Caco-2 (cell line): ENCODE measurements around the gene TPST2. TPM values are rescaled to one million over a fixed set of nuclear protein-coding genes. Genes with fewer than 3 reads are reported as not detected.
A peak's percentile ranks its signal among the peaks of the same experiment; 100 is the strongest.

ENCODE experiments used
- BruUV-seq: library from RNA; stranded (reverse); fragments of 400-500 nt; replicated peaks from 2 replicates; lab custom pipeline; 2021; lab: Mats Ljungman, UMichigan
- CTCF ChIA-PET: fragments of 300-600 bp; sonication (Branson Sonifier 250); formaldehyde crosslinking; loops from one replicate; lab custom pipeline; 2022; ENCODE audit warnings: antibody characterized with exemption; lab: Charles Lee
- POLR2A ChIA-PET: fragments of 300-600 bp; sonication (Branson Sonifier 250); formaldehyde crosslinking; loops from one replicate; lab custom pipeline; 2022; ENCODE audit warnings: antibody characterized with exemption; lab: Charles Lee
- DNase-seq, 2 experiments: peaks; one replicate each; pipeline versions ENCODE4 v3.0.0 to v3.0.0-alpha.2; 2020 to 2022
- H3K27me3 ChIP-seq: replicated peaks from 2 replicates; pipeline ENCODE4 v1.6.0; 2011; ENCODE audit warnings: low read length; ENCODE audit not compliant: control insufficient read depth, insufficient read depth
- H3K36me3 ChIP-seq: 2 replicates; pipeline ENCODE4 v1.5.1; 2011; ENCODE audit warnings: low read length; ENCODE audit not compliant: control insufficient read depth, insufficient read depth
- H3K4me1 ChIP-seq: fragments of 250-450 bp; sonication (Bioruptor Pico); 2 replicates; pipeline ENCODE4 v1.5.1; 2020; ENCODE audit warnings: mild to moderate bottlenecking
- H3K4me3 ChIP-seq: 2 replicates; pipeline ENCODE4 v1.5.1; 2011; ENCODE audit warnings: low read depth, mild to moderate bottlenecking, control low read depth, low read length
- H3K9me3 ChIP-seq: fragments of 250-450 bp; sonication (Bioruptor Pico); 2 replicates; pipeline ENCODE4 v1.5.1; 2020; ENCODE audit warnings: mild to moderate bottlenecking, moderate library complexity
- H3K27ac Mint-ChIP-seq: one replicate; pipeline ENCODE4 v1.8.0; 2022; ENCODE audit warnings: mixed read lengths; ENCODE audit not compliant: unreplicated experiment
- H3K27me3 Mint-ChIP-seq: one replicate; pipeline ENCODE4 v1.8.0; 2022; ENCODE audit warnings: mixed read lengths; ENCODE audit not compliant: insufficient read depth, unreplicated experiment
- H3K36me3 Mint-ChIP-seq: one replicate; pipeline ENCODE4 v1.8.0; 2022; ENCODE audit warnings: mild to moderate bottlenecking, mixed read lengths; ENCODE audit not compliant: insufficient read depth, unreplicated experiment
- H3K4me1 Mint-ChIP-seq: one replicate; pipeline ENCODE4 v1.8.0; 2022; ENCODE audit warnings: low read depth, mixed read lengths; ENCODE audit not compliant: unreplicated experiment
- H3K4me3 Mint-ChIP-seq: one replicate; pipeline ENCODE4 v1.8.0; 2022; ENCODE audit warnings: mild to moderate bottlenecking, moderate library complexity, mixed read lengths; ENCODE audit not compliant: unreplicated experiment
- H3K9me3 Mint-ChIP-seq: one replicate; pipeline ENCODE4 v1.8.0; 2022; ENCODE audit warnings: mixed read lengths; ENCODE audit not compliant: unreplicated experiment
- intact Hi-C: fragments of 100-400 bp; cut with micrococcal nuclease; formaldehyde crosslinking; loops from one replicate; pipeline ENCODE4 v1.10.0; 2022; ENCODE audit not compliant: unreplicated experiment
- total RNA-seq: library from RNA; stranded (reverse); gene quantifications from 2 replicates; pipeline ENCODE4 v1.2.3, GENCODE V29; 2022
- TF ChIP-seq, protein P1 (sequence below), 2 experiments: fragments of 200-600 bp in 1 of 2; IDR thresholded peaks; 1 replicate in 1 of 2; 2 replicates in 1 of 2; pipeline versions ENCODE4 v1.5.1 to v1.8.0; 2011 to 2022; ENCODE audit warnings: antibody characterized with exemption in 1 of 2, control low read depth in 1 of 2, inconsistent platforms in 1 of 2, low read depth in 1 of 2, low read length in 1 of 2, mild to moderate bottlenecking in 1 of 2, moderate library complexity in 1 of 2; ENCODE audit not compliant: insufficient read depth in 1 of 2, severe bottlenecking in 1 of 2, unreplicated experiment in 1 of 2

TPST2 gene
- total RNA-seq, 1 experiment from 2014 or later, result 9.5 TPM

DNA sequence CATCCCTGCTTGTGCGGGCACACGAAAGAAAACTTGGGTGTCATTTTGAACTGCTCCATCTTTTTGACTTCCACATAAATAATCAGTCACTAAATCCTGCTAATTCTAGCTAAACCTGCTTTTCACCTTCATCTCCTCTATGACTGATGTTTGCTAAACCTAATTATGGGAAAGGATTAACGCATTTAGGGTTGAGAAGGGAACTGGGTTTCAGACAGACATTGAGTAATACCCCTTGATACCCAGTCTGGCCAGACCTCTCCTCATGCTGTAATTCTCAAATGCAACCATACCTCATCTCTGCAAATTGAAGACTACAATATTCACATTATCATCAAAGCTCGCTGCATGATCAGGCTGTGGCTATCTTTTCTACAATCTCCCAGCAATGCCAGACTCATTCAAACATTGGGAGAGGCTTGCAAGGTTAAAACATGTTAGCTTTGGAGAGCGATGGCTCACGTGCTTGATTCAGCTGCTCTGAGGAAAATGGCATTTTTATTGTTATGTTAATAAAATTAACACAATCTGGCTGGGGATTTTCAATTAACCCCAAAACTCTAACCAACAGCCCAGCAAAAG, 108.7 kb downstream of the TPST2 start:
- intact Hi-C loops, result no loop called here
- POLR2A ChIA-PET, result no interaction called here

DNA sequence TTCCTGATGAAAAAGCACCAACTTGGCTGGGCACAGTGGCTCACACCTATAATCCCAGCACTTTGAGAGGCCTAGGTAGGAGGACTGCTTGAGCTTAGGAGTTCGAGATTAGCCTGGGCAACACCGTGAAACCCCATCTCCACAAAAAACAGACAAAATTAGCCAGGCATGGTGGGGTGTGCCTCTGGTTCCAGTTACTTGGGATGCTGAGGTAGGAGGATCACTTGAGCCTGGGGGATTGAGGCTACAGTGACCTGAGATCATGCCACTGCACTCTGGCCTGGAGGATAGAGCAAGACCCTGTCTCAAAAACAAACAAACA, 109.4 kb downstream of the TPST2 start:
- Mint-ChIP-seq H3K4me1 (peaks cover 30% of the 10 kb centered on the region), H3K9me3 (no peaks in the 10 kb centered on the region), H3K4me3 (no peak overlapping the region), H3K27me3 (no peaks in the 10 kb centered on the region), H3K36me3 (peaks cover 39% of the 10 kb centered on the region), H3K27ac (no peak overlapping the region)
- Histone ChIP-seq H3K4me3 (no peak overlapping the region), H3K9me3 (no peaks in the 10 kb centered on the region), H3K27me3 (no peaks in the 10 kb centered on the region), H3K36me3 (peaks cover 2% of the 10 kb centered on the region), H3K4me1 (peaks cover 12% of the 10 kb centered on the region; the same call in 1 of the 2 replicates)
- TF ChIP-seq, protein P1, sequence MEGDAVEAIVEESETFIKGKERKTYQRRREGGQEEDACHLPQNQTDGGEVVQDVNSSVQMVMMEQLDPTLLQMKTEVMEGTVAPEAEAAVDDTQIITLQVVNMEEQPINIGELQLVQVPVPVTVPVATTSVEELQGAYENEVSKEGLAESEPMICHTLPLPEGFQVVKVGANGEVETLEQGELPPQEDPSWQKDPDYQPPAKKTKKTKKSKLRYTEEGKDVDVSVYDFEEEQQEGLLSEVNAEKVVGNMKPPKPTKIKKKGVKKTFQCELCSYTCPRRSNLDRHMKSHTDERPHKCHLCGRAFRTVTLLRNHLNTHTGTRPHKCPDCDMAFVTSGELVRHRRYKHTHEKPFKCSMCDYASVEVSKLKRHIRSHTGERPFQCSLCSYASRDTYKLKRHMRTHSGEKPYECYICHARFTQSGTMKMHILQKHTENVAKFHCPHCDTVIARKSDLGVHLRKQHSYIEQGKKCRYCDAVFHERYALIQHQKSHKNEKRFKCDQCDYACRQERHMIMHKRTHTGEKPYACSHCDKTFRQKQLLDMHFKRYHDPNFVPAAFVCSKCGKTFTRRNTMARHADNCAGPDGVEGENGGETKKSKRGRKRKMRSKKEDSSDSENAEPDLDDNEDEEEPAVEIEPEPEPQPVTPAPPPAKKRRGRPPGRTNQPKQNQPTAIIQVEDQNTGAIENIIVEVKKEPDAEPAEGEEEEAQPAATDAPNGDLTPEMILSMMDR (IDR thresholded peaks at IDR 0.05; ENCODE audit: insufficient read depth in 1 of 2, low read depth in 1 of 2, low read length in 1 of 2, severe bottlenecking in 1 of 2, unreplicated experiment in 1 of 2), result no peak
- no TSS peak for BruUV-seq
- DNase-seq, result no peak
- POLR2A ChIA-PET, result no interaction called here
- CTCF ChIA-PET, result interaction anchor here (1.0 kb wide), 1 partner anchor 116 kb away, joined by 3 read pairs; no protein-coding TSS in a partner anchor
- intact Hi-C loops, result no loop called here

More for the DNA sequence above, 108.7 kb downstream of the TPST2 start:
- BruUV-seq, result no TSS peak
- H3K27me3 Mint-ChIP-seq, result no peaks in the 10 kb centered on the region
- no peaks in the 10 kb centered on the region for H3K9me3 Mint-ChIP-seq
- Histone ChIP-seq H3K27me3 (no peaks in the 10 kb centered on the region), H3K9me3 (no peaks in the 10 kb centered on the region), H3K36me3 (peaks cover 2% of the 10 kb centered on the region), H3K4me1 (peaks cover 12% of the 10 kb centered on the region; the same call in 1 of the 2 replicates), H3K4me3 (no peak overlapping the region)
- no peak overlapping the region for H3K4me3 Mint-ChIP-seq
- H3K27ac Mint-ChIP-seq, result peak overlapping the region; percentile 45
- TF ChIP-seq, protein P1 (IDR thresholded peaks at IDR 0.05; ENCODE audit: insufficient read depth in 1 of 2, low read depth in 1 of 2, low read length in 1 of 2, severe bottlenecking in 1 of 2, unreplicated experiment in 1 of 2), result no peak
- no peak for DNase-seq
- CTCF ChIA-PET, result interaction anchor here (1.0 kb wide), 1 partner anchor 117 kb away, joined by 3 read pairs; no protein-coding TSS in a partner anchor
- H3K36me3 Mint-ChIP-seq, result peaks cover 39% of the 10 kb centered on the region
- H3K4me1 Mint-ChIP-seq, result peaks cover 30% of the 10 kb centered on the region

DNA sequence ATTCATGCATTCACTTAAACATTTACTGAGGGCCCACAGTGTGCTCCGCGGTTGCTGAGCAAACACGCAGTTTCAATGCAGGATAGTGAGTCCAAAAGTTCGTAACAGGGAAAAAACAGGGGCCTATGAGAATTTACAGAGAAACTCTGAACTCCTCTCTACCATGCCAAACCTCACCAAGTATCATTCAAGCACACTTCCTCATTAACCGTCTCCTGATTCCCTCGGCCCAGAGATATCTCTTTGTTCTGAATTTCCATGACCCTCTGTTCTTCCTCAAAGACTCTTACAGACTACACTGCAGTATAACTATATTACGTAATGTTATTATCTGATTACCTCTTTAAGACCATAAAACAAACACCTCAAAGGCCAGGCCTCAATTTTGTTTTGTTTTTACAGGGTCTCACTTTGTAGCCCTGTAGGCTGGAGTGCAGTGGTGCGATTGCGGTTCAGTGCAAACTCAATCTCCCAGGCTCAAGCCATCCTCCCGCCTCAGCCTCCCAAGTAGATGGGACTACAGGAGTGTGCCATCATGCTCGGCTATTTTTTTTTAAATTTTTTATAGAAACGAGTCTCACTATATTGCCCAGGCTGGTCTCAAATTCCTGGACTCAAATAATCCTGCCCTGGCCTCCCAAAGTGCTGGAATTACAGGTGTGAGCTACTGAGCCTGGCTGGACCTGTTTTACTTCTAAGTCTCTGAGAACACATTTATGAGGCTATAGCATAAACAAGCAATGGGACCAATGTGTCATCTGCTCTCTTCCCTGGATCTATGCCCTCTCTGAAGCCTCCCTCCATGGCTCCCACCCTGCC, 109.9 kb downstream of the TPST2 start:
- ChIA-PET CTCF (interaction anchor here (0.7 to 1.0 kb wide), 2 partner anchors 95 to 116 kb away, joined by 3 read pairs; no protein-coding TSS in a partner anchor), POLR2A (no interaction called here)
- no peak for DNase-seq
- Histone ChIP-seq H3K4me1 (peaks cover 12% of the 10 kb centered on the region; the same call in 1 of the 2 replicates), H3K9me3 (no peaks in the 10 kb centered on the region), H3K27me3 (no peaks in the 10 kb centered on the region), H3K4me3 (no peak overlapping the region), H3K36me3 (peaks cover 2% of the 10 kb centered on the region)
- H3K27ac Mint-ChIP-seq, result peak overlapping the region; percentile 75
- peak overlapping the region; percentile 60 for H3K4me3 Mint-ChIP-seq
- H3K36me3 Mint-ChIP-seq, result peaks cover 39% of the 10 kb centered on the region
- no peaks in the 10 kb centered on the region for H3K27me3 Mint-ChIP-seq
- no peaks in the 10 kb centered on the region for H3K9me3 Mint-ChIP-seq
- TF ChIP-seq, protein P1 (IDR thresholded peaks at IDR 0.05; ENCODE audit: insufficient read depth in 1 of 2, low read depth in 1 of 2, low read length in 1 of 2, severe bottlenecking in 1 of 2, unreplicated experiment in 1 of 2), result no peak
- BruUV-seq, result no TSS peak
- peaks cover 30% of the 10 kb centered on the region for H3K4me1 Mint-ChIP-seq
- intact Hi-C loops, result no loop called here
